SK-N-SH (cell line): ENCODE results near the gene FGF19. TPM values are rescaled to one million over a fixed set of nuclear protein-coding genes. Genes with fewer than 3 reads are reported as not detected.

Experiments used
- CTCF ChIA-PET: fragments of 300-600, 350-600 bp; formaldehyde crosslinking; extraction: SDS; loops from one replicate; lab custom pipeline; 2021; lab: Yijun Ruan, JAX
- POLR2A ChIA-PET: fragments of 350-600 bp; sonication (Branson Sonifier 250); formaldehyde crosslinking; extraction: SDS; loops from one replicate; lab custom pipeline; 2020; ENCODE audit warnings: antibody characterized with exemption, inconsistent platforms; lab: Yijun Ruan, JAX
- DNase-seq: peaks from one replicate; pipeline ENCODE4 v3.0.0; 2012
- H2AFZ ChIP-seq: fragments of 200-600 bp; sonication (generic); 2 replicates; pipeline ENCODE4 v1.8.1; 2016; ENCODE audit warnings: antibody characterized with exemption, mild to moderate bottlenecking, low read depth
- H3F3A ChIP-seq: fragments of 200-600 bp; sonication (generic); replicated peaks from 2 replicates; pipeline ENCODE3; 2016; ENCODE audit warnings: antibody characterized with exemption, mild to moderate bottlenecking; ENCODE audit not compliant: insufficient read depth
- H3K27ac ChIP-seq, 2 experiments: fragments of 200-500 bp in 1 of 2; fragments of 200-600 bp in 1 of 2; sonication (Bioruptor generic) in 1 of 2; sonication (generic), shearing (Covaris generic) in 1 of 2; 2 replicates each; pipeline versions ENCODE4 v1.5.1 to v1.6.1; 2014 to 2016; ENCODE audit warnings: low read depth in 2 of 2, inconsistent platforms in 1 of 2, low read length in 1 of 2, mild to moderate bottlenecking in 1 of 2, mixed read lengths in 1 of 2
- H3K27me3 ChIP-seq: fragments of 200-600 bp; sonication (generic), shearing (Covaris generic); 2 replicates; pipeline ENCODE4 v1.6.1; 2016; ENCODE audit warnings: mixed run types; ENCODE audit not compliant: insufficient read depth
- H3K36me3 ChIP-seq, 2 experiments: fragments of 200-500 bp in 1 of 2; fragments of 200-600 bp in 1 of 2; sonication (Bioruptor generic) in 1 of 2; sonication (generic) in 1 of 2; replicated peaks in 1 of 2; 2 replicates each; pipeline versions ENCODE3 to v1.5.1; 2014 to 2016; ENCODE audit warnings: low read length in 1 of 2, mild to moderate bottlenecking in 1 of 2; ENCODE audit not compliant: insufficient read depth in 2 of 2, control insufficient read depth in 1 of 2
- H3K4me1 ChIP-seq, 2 experiments: fragments of 200-500 bp in 1 of 2; fragments of 200-600 bp in 1 of 2; sonication (Bioruptor generic) in 1 of 2; sonication (generic), shearing (Covaris generic) in 1 of 2; 2 replicates each; pipeline versions ENCODE4 v1.5.1 to v1.6.1; 2014 to 2016; ENCODE audit warnings: low read depth in 1 of 2, low read length in 1 of 2, mixed run types in 1 of 2; ENCODE audit not compliant: insufficient read depth in 2 of 2, control insufficient read depth in 1 of 2
- H3K4me2 ChIP-seq: fragments of 200-600 bp; sonication (generic), shearing (Covaris generic); 2 replicates; pipeline ENCODE4 v1.6.1; 2017; ENCODE audit warnings: mixed run types
- H3K4me3 ChIP-seq, 2 experiments: fragments of 200-500 bp in 1 of 2; fragments of 200-600 bp in 1 of 2; sonication (Bioruptor generic) in 1 of 2; sonication (generic), shearing (Covaris generic) in 1 of 2; 2 replicates each; pipeline versions ENCODE4 v1.5.1 to v1.8.1; 2014 to 2016; ENCODE audit warnings: low read depth in 2 of 2, inconsistent platforms in 1 of 2, low read length in 1 of 2, mild to moderate bottlenecking in 1 of 2, mixed read lengths in 1 of 2, moderate library complexity in 1 of 2
- H3K79me2 ChIP-seq: fragments of 200-600 bp; sonication (generic); 2 replicates; pipeline ENCODE4 v1.8.1; 2017; ENCODE audit warnings: mild to moderate bottlenecking; ENCODE audit not compliant: insufficient read depth
- H3K9ac ChIP-seq: fragments of 200-600 bp; sonication (generic); 2 replicates; pipeline ENCODE4 v1.6.1; 2017; ENCODE audit warnings: mixed run types
- H3K9me2 ChIP-seq: fragments of 200-600 bp; sonication (generic); 2 replicates; pipeline ENCODE4 v1.6.1; 2017; ENCODE audit warnings: mixed run types
- H3K9me3 ChIP-seq: fragments of 200-600 bp; sonication (generic); 2 replicates; pipeline ENCODE4 v1.6.1; 2017; ENCODE audit warnings: mixed run types, mild to moderate bottlenecking, moderate library complexity
- H4K20me1 ChIP-seq: fragments of 200-600 bp; sonication (generic); 2 replicates; pipeline ENCODE4 v1.6.1; 2017; ENCODE audit warnings: mild to moderate bottlenecking, mixed run types; ENCODE audit not compliant: insufficient read depth
- ELF1 ChIP-seq: IDR thresholded peaks from 2 replicates; pipeline ENCODE4 v1.4.0; 2012
- EP300 ChIP-seq, 2 experiments: IDR thresholded peaks; 2 replicates each; pipeline versions ENCODE4 v1.4.0 to v1.6.1; 2012; ENCODE audit warnings: borderline replicate concordance in 1 of 2, low read depth in 1 of 2, low read length in 1 of 2
- EZH2phosphoT487 ChIP-seq: fragments of 200-600 bp; sonication (generic); IDR thresholded peaks from 2 replicates; pipeline ENCODE4 v1.6.1; 2017; ENCODE audit warnings: low read depth, mixed run types, mild to moderate bottlenecking, antibody characterized with exemption, moderate library complexity, borderline replicate concordance
- FOXM1 ChIP-seq: IDR thresholded peaks from 2 replicates; pipeline ENCODE4 v1.4.0; 2012; ENCODE audit warnings: low read depth, mild to moderate bottlenecking
- GABPA ChIP-seq: IDR thresholded peaks from 2 replicates; pipeline ENCODE4 v1.4.0; 2012; ENCODE audit warnings: low read depth, mild to moderate bottlenecking
- GATA2 ChIP-seq: sonication (generic); formaldehyde crosslinking; IDR thresholded peaks from 2 replicates; pipeline ENCODE4 v1.5.0; 2020; ENCODE audit warnings: mild to moderate bottlenecking, missing genetic modification reagents
- JUND ChIP-seq: IDR thresholded peaks from 2 replicates; pipeline ENCODE4 v1.4.0; 2012
- MAX ChIP-seq: IDR thresholded peaks from 2 replicates; pipeline ENCODE4 v1.4.0; 2012; ENCODE audit warnings: low read depth
- MEF2A ChIP-seq: IDR thresholded peaks from 2 replicates; pipeline ENCODE4 v1.4.0; 2012; ENCODE audit warnings: low read depth, borderline replicate concordance
- NFIC ChIP-seq: IDR thresholded peaks from 2 replicates; pipeline ENCODE4 v1.4.0; 2012; ENCODE audit warnings: borderline replicate concordance
- NRF1 ChIP-seq: IDR thresholded peaks from 2 replicates; pipeline ENCODE4 v1.6.1; 2012; ENCODE audit warnings: low read depth, mild to moderate bottlenecking, low read length
- PBX3 ChIP-seq: IDR thresholded peaks from 2 replicates; pipeline ENCODE4; 2012
- POLR2AphosphoS5 ChIP-seq: IDR thresholded peaks from 2 replicates; pipeline ENCODE4 v1.6.1; 2012; ENCODE audit warnings: low read depth, low read length
- RCOR1 ChIP-seq: fragments of 150-350 bp; IDR thresholded peaks from 2 replicates; pipeline ENCODE4 v1.6.1; 2017; ENCODE audit warnings: antibody characterized with exemption, low read length
- REST ChIP-seq: IDR thresholded peaks from 2 replicates; pipeline ENCODE4 v1.6.1; 2012; ENCODE audit warnings: mild to moderate bottlenecking, low read depth, low read length, moderate library complexity
- RXRA ChIP-seq: IDR thresholded peaks from 2 replicates; pipeline ENCODE4 v1.4.0; 2012; ENCODE audit warnings: low read depth, mild to moderate bottlenecking, borderline replicate concordance
- SMC3 ChIP-seq: IDR thresholded peaks from 2 replicates; pipeline ENCODE4 v1.6.1; 2012; ENCODE audit warnings: low read depth, low read length, improper control_type of control experiment
- TAF1 ChIP-seq: IDR thresholded peaks from 2 replicates; pipeline ENCODE4 v1.6.1; 2012; ENCODE audit warnings: low read depth, mild to moderate bottlenecking, low read length, moderate library complexity, borderline replicate concordance
- TCF12 ChIP-seq: IDR thresholded peaks from 2 replicates; pipeline ENCODE4 v1.4.0; 2012
- USF1 ChIP-seq: IDR thresholded peaks from 2 replicates; pipeline ENCODE4 v1.4.0; 2012; ENCODE audit warnings: low read depth, borderline replicate concordance
- YY1 ChIP-seq: IDR thresholded peaks from 2 replicates; pipeline ENCODE4 v1.4.0; 2012; ENCODE audit warnings: low read depth, mild to moderate bottlenecking
- WGBS: methylation state at CpG from one replicate; pipeline ENCODE4 v1.1.6; 2017; ENCODE audit warnings: low lambda C conversion rate; 5-methylcytosine and 5-hydroxymethylcytosine counted together
- polyA plus RNA-seq, 3 experiments: library from polyadenylated mRNA; depleted of rRNA; stranded (reverse); fragments of >200 nt; gene quantifications; 2 replicates each; pipeline ENCODE4 v1.2.3, GENCODE V29; 2012

Gene FGF19
- polyA plus RNA-seq, 1 of the 3 experiments (the other 2 are of a cell fraction), result not detected

GRCh38 chr11:69682221-69682620, 21.6 kb downstream of the FGF19 start:
- ChIA-PET CTCF (interaction anchor here (1.1 to 4.9 kb wide), 2 partner anchors 228 to 581 kb away, joined by 3 to 55 read pairs; no protein-coding TSS in a partner anchor), POLR2A (no interaction called here)
- no peak overlapping the region for H3K27ac ChIP-seq
- no peak for DNase-seq
- TF ChIP-seq JUND (no peak), NFIC (no peak), USF1 (no peak), EP300 (IDR thresholded peaks at IDR 0.05; ENCODE audit: borderline replicate concordance in 1 of 2, low read depth in 1 of 2, low read length in 1 of 2) (no peak), REST (no peak), NRF1 (no peak), MAX (no peak), POLR2AphosphoS5 (no peak), TCF12 (no peak), SMC3 (no peak), TAF1 (no peak), PBX3 (no peak)
- no peak overlapping the region for H3K4me2 ChIP-seq
- WGBS, result 76% methylated on average over 6 of the region's 6 CpGs
- H3F3A ChIP-seq, result peaks cover 7% of the 10 kb centered on the region
- H3K4me3 ChIP-seq, result no peak overlapping the region
- no peaks in the 10 kb centered on the region for H3K27me3 ChIP-seq
- H3K9me3 ChIP-seq, result no peaks in the 10 kb centered on the region
- no peaks in the 10 kb centered on the region for H3K36me3 ChIP-seq
- no peak overlapping the region for H2AFZ ChIP-seq
- H3K9ac ChIP-seq, result no peak overlapping the region
- no peaks in the 10 kb centered on the region for H3K79me2 ChIP-seq
- no peaks in the 10 kb centered on the region for H4K20me1 ChIP-seq
- no peaks in the 10 kb centered on the region for H3K9me2 ChIP-seq
- H3K4me1 ChIP-seq, result no peaks in the 10 kb centered on the region; a peak in 1 of 4 replicates

- Histone ChIP-seq H3K9ac (no peak overlapping the region), H2AFZ (no peak overlapping the region), H3K9me3 (no peaks in the 10 kb centered on the region), H3K4me1 (peaks cover 0 to 3% of the 10 kb centered on the region in 2 experiments; a peak in 2 of 4 replicates), H3K4me3 (no peak overlapping the region), H4K20me1 (no peaks in the 10 kb centered on the region), H3K27ac (no peak overlapping the region), H3K79me2 (no peaks in the 10 kb centered on the region), H3K36me3 (no peaks in the 10 kb centered on the region), H3F3A (peaks cover 14% of the 10 kb centered on the region)
- POLR2A ChIA-PET, result no interaction called here
- 94% methylated on average over 5 of the region's 5 CpGs for WGBS
- no peak for DNase-seq
- CTCF ChIA-PET, result interaction anchor here (0.6 to 1.2 kb wide), 3 partner anchors 11 to 511 kb away, joined by 3 read pairs; no protein-coding TSS in a partner anchor
- TF ChIP-seq EZH2phosphoT487 (no peak), ELF1 (no peak), POLR2AphosphoS5 (no peak), RCOR1 (no peak), NRF1 (no peak), MEF2A (no peak), YY1 (no peak), USF1 (no peak), SMC3 (no peak), FOXM1 (no peak), GABPA (no peak), TAF1 (no peak), RXRA (no peak), GATA2 (CRISPR knock-in tag) (no peak)
- TF ChIP-seq, all 33 proteins: peak for 0
- Histone ChIP-seq H3K27me3 (no peaks in the 10 kb centered on the region), H3K9me2 (no peaks in the 10 kb centered on the region), H3K4me2 (no peak overlapping the region)
Measured at GRCh38 chr11:69680688-69681087, 23.1 kb downstream of the FGF19 start.
